H1 (cell line): ENCODE results near the gene NLRP1. TPM values are rescaled to one million over a fixed set of nuclear protein-coding genes. Genes with fewer than 3 reads are reported as not detected.

ENCODE experiments used
- CTCF ChIA-PET: fragments of 300-600 bp; sonication (Branson Sonifier 250); formaldehyde crosslinking; loops from one replicate; lab custom pipeline; 2021; ENCODE audit not compliant: partially characterized antibody; lab: Charles Lee
- POLR2A ChIA-PET: fragments of 300-600 bp; sonication (Branson Sonifier 250); formaldehyde crosslinking; loops from one replicate; lab custom pipeline; 2021; ENCODE audit warnings: inconsistent platforms; ENCODE audit not compliant: partially characterized antibody; lab: Charles Lee
- DNase-seq, 2 experiments: peaks; one replicate each; pipeline versions ENCODE4 v3.0.0 to v3.0.0-alpha.2; 2010 to 2022; ENCODE audit warnings: low spot score in 2 of 2, low read depth in 1 of 2, mixed read lengths in 1 of 2
- FAIRE-seq: peaks from 2 replicates; lab custom pipeline; 2011; peaks lifted over from hg19 to GRCh38; lab: Jason Lieb, UNC
- H2AFZ ChIP-seq: 2 replicates; pipeline ENCODE4 v1.8.1; 2012; ENCODE audit warnings: low read length, inconsistent platforms
- H2AK5ac ChIP-seq: 2 replicates; pipeline ENCODE4 v1.6.1; 2013; ENCODE audit warnings: low read depth, low read length
- H2BK120ac ChIP-seq: replicated peaks from 2 replicates; pipeline ENCODE3; 2013; ENCODE audit warnings: low read depth, low read length, inconsistent platforms
- H2BK12ac ChIP-seq: 2 replicates; pipeline ENCODE4 v1.6.1; 2013; ENCODE audit warnings: low read depth, low read length
- H2BK15ac ChIP-seq: 2 replicates; pipeline ENCODE4 v1.6.1; 2013; ENCODE audit warnings: low read length
- H2BK20ac ChIP-seq: 2 replicates; pipeline ENCODE4 v1.6.1; 2013; ENCODE audit warnings: low read length
- H2BK5ac ChIP-seq: 2 replicates; pipeline ENCODE4 v1.6.1; 2013; ENCODE audit warnings: low read depth, low read length
- H3K14ac ChIP-seq: 2 replicates; pipeline ENCODE4 v1.6.1; 2013; ENCODE audit warnings: inconsistent platforms; ENCODE audit not compliant: insufficient read length
- H3K18ac ChIP-seq: 2 replicates; pipeline ENCODE4 v1.6.1; 2013; ENCODE audit warnings: low read length; ENCODE audit errors: extremely low read depth
- H3K23ac ChIP-seq: 2 replicates; pipeline ENCODE4 v1.6.1; 2013; ENCODE audit warnings: inconsistent platforms; ENCODE audit not compliant: insufficient read length
- H3K23me2 ChIP-seq: 2 replicates; pipeline ENCODE4 v1.6.1; 2013; ENCODE audit warnings: low read depth, low read length
- H3K27ac ChIP-seq: 2 replicates; pipeline ENCODE4 v1.6.1; 2011; ENCODE audit warnings: low read depth, low read length, inconsistent platforms
- H3K27me3 ChIP-seq, 4 experiments: replicated peaks in 1 of 4; 1 replicate in 1 of 4; 2 replicates in 3 of 4; pipeline versions ENCODE4 v1.6.1 to v1.8.1; 2011 to 2013; ENCODE audit warnings: low read length in 3 of 4, mild to moderate bottlenecking in 3 of 4, inconsistent platforms in 2 of 4, mixed read lengths in 2 of 4, moderate library complexity in 1 of 4; ENCODE audit not compliant: control insufficient read depth in 3 of 4, insufficient read depth in 3 of 4; ENCODE audit errors: extremely low read depth in 1 of 4
- H3K36me3 ChIP-seq, 4 experiments: 2 replicates each; pipeline versions ENCODE4 v1.6.1 to v1.8.1; 2011 to 2013; ENCODE audit warnings: mild to moderate bottlenecking in 4 of 4, low read length in 3 of 4, moderate library complexity in 2 of 4, control low read depth in 1 of 4, inconsistent platforms in 1 of 4; ENCODE audit not compliant: insufficient read depth in 4 of 4, control insufficient read depth in 2 of 4
- H3K4ac ChIP-seq: replicated peaks from 2 replicates; pipeline ENCODE3; 2013; ENCODE audit warnings: low read length, low read depth, mixed read lengths, inconsistent platforms; ENCODE audit not compliant: insufficient read length
- H3K4me1 ChIP-seq, 4 experiments: replicated peaks in 1 of 4; 1 replicate in 1 of 4; 2 replicates in 3 of 4; pipeline versions ENCODE4 v1.6.1 to v1.8.1; 2011 to 2013; ENCODE audit warnings: low read length in 3 of 4, inconsistent platforms in 2 of 4, mixed read lengths in 1 of 4; ENCODE audit not compliant: insufficient read depth in 4 of 4, control insufficient read depth in 3 of 4
- H3K4me2 ChIP-seq, 2 experiments: 2 replicates each; pipeline versions ENCODE4 v1.6.1 to v1.8.1; 2011 to 2013; ENCODE audit warnings: low read depth in 2 of 2, low read length in 2 of 2, control low read depth in 1 of 2, inconsistent platforms in 1 of 2, mild to moderate bottlenecking in 1 of 2; ENCODE audit not compliant: insufficient read depth in 1 of 2
- H3K4me3 ChIP-seq, 4 experiments: fragments of 200-600, 300-600 bp in 1 of 4; sonication (generic), shearing (Covaris generic), sonication (Bioruptor Twin) in 1 of 4; 2 replicates each; pipeline versions ENCODE4 v1.5.1 to v1.8.1; 2011 to 2016; ENCODE audit warnings: low read length in 4 of 4, low read depth in 3 of 4, control low read depth in 2 of 4, inconsistent platforms in 2 of 4, mild to moderate bottlenecking in 2 of 4, mixed read lengths in 1 of 4, moderate library complexity in 1 of 4; ENCODE audit not compliant: insufficient read depth in 2 of 4; ENCODE audit errors: extremely low read depth in 1 of 4
- H3K56ac ChIP-seq: replicated peaks from 2 replicates; pipeline ENCODE3; 2013; ENCODE audit warnings: low read depth, mild to moderate bottlenecking, mixed read lengths, low read length, inconsistent platforms; ENCODE audit not compliant: insufficient read length
- H3K79me1 ChIP-seq: 2 replicates; pipeline ENCODE4 v1.6.1; 2013; ENCODE audit warnings: low read depth, low read length, control low read depth
- H3K79me2 ChIP-seq, 2 experiments: 2 replicates each; pipeline versions ENCODE4 v1.6.1 to v1.8.1; 2012 to 2013; ENCODE audit warnings: low read length in 2 of 2, mild to moderate bottlenecking in 2 of 2, inconsistent platforms in 1 of 2; ENCODE audit not compliant: insufficient read depth in 2 of 2, control insufficient read depth in 1 of 2
- H3K9ac ChIP-seq, 4 experiments: replicated peaks in 1 of 4; 1 replicate in 1 of 4; 2 replicates in 3 of 4; pipeline versions ENCODE4 v1.6.1 to v1.8.1; 2011 to 2013; ENCODE audit warnings: low read depth in 3 of 4, low read length in 3 of 4, control low read depth in 2 of 4, mild to moderate bottlenecking in 2 of 4, moderate library complexity in 2 of 4, inconsistent platforms in 1 of 4; ENCODE audit errors: extremely low read depth in 1 of 4
- H3K9me3 ChIP-seq, 2 experiments: 2 replicates each; pipeline versions ENCODE4 v1.6.1 to v1.8.1; 2012 to 2013; ENCODE audit warnings: mild to moderate bottlenecking in 2 of 2, moderate library complexity in 2 of 2, control low read depth in 1 of 2, inconsistent platforms in 1 of 2, low read depth in 1 of 2, low read length in 1 of 2, mixed read lengths in 1 of 2; ENCODE audit not compliant: insufficient read depth in 2 of 2
- H4K20me1 ChIP-seq, 2 experiments: replicated peaks in 1 of 2; 2 replicates each; pipeline versions ENCODE3 to v1.8.1; 2011 to 2013; ENCODE audit warnings: inconsistent platforms in 2 of 2, low read length in 2 of 2, mild to moderate bottlenecking in 1 of 2; ENCODE audit not compliant: insufficient read depth in 2 of 2, control insufficient read depth in 1 of 2
- H4K5ac ChIP-seq: 2 replicates; pipeline ENCODE4 v1.6.1; 2013; ENCODE audit warnings: low read length, low read depth, mixed read lengths, inconsistent platforms; ENCODE audit not compliant: insufficient read length
- H4K8ac ChIP-seq: 2 replicates; pipeline ENCODE4 v1.8.0; 2013; ENCODE audit warnings: mild to moderate bottlenecking, moderate library complexity, low read length, inconsistent platforms; ENCODE audit not compliant: insufficient read depth; ENCODE audit errors: extremely low read depth
- H4K91ac ChIP-seq: replicated peaks from 2 replicates; pipeline ENCODE3; 2013; ENCODE audit warnings: low read length, mixed read lengths, inconsistent platforms; ENCODE audit not compliant: insufficient read length
- BRCA1 ChIP-seq: IDR thresholded peaks from 2 replicates; pipeline ENCODE4 v1.6.1; 2012; ENCODE audit warnings: low read depth, low read length, improper control_type of control experiment
- CHD2 ChIP-seq: IDR thresholded peaks from 2 replicates; pipeline ENCODE4 v1.6.1; 2012; ENCODE audit warnings: low read length, improper control_type of control experiment
- EGR1 ChIP-seq: IDR thresholded peaks from 2 replicates; pipeline ENCODE4 v1.6.1; 2011; ENCODE audit warnings: low read depth, low read length, borderline replicate concordance
- EZH2 ChIP-seq: fragments of 200-600 bp; sonication (generic); IDR thresholded peaks from 2 replicates; pipeline ENCODE4 v1.7.1; 2012; ENCODE audit warnings: low read depth, mild to moderate bottlenecking, moderate library complexity, low read length, inconsistent platforms; ENCODE audit not compliant: severe bottlenecking
- KDM1A ChIP-seq: fragments of 200-600, 300-600 bp; sonication (generic); IDR thresholded peaks from 2 replicates; pipeline ENCODE4 v1.7.1; 2016; ENCODE audit warnings: mild to moderate bottlenecking, low read length, borderline replicate concordance
- KDM4A ChIP-seq: IDR thresholded peaks from one replicate; pipeline ENCODE4 v1.7.1; 2012; ENCODE audit warnings: low read depth, mild to moderate bottlenecking, moderate library complexity, low read length, inconsistent platforms; ENCODE audit not compliant: severe bottlenecking
- NANOG ChIP-seq: IDR thresholded peaks from 2 replicates; pipeline ENCODE4 v1.6.1; 2011; ENCODE audit warnings: low read length, low read depth, mild to moderate bottlenecking, inconsistent platforms; ENCODE audit not compliant: insufficient read depth, poor library complexity, severe bottlenecking
- POU5F1 ChIP-seq: IDR thresholded peaks from 2 replicates; pipeline ENCODE4 v1.6.1; 2011; ENCODE audit warnings: low read depth, mild to moderate bottlenecking, low read length, moderate library complexity
- SIN3A ChIP-seq, 2 experiments: IDR thresholded peaks in 1 of 2; conservative IDR thresholded peaks in 1 of 2; 2 replicates each; pipeline ENCODE4 v1.6.1; 2011 to 2012; ENCODE audit warnings: low read length in 2 of 2, improper control_type of control experiment in 1 of 2, low read depth in 1 of 2, mild to moderate bottlenecking in 1 of 2
- SIX5 ChIP-seq: IDR thresholded peaks from 2 replicates; pipeline ENCODE4 v1.6.1; 2011; ENCODE audit warnings: mild to moderate bottlenecking, low read depth, low read length
- SUZ12 ChIP-seq: fragments of 200-600 bp; sonication (generic); IDR thresholded peaks from 2 replicates; pipeline ENCODE4 v1.6.1; 2012; ENCODE audit warnings: mild to moderate bottlenecking, inconsistent platforms, low read length, moderate library complexity, mixed read lengths
- TEAD4 ChIP-seq: IDR thresholded peaks from 2 replicates; pipeline ENCODE4 v1.6.1; 2012; ENCODE audit warnings: low read depth, low read length, inconsistent platforms, mixed read lengths
- WGBS, 2 experiments: shearing (Covaris generic) in 1 of 2; methylation state at CpG; one replicate each; pipeline versions ENCODE4 v1.1.6 to v1.1.7; 2013 to 2015; ENCODE audit warnings: low lambda C conversion rate in 2 of 2, mixed read lengths in 2 of 2, inconsistent platforms in 1 of 2, low coverage in 1 of 2, missing lambda C conversion rate in 1 of 2; ENCODE audit not compliant: insufficient replicate concordance in 2 of 2, insufficient coverage in 1 of 2, insufficient read length in 1 of 2; ENCODE audit errors: extremely low coverage in 1 of 2, missing lambda C conversion rate in 1 of 2; 5-methylcytosine and 5-hydroxymethylcytosine counted together
- polyA plus RNA-seq, 7 experiments: library from polyadenylated mRNA; depleted of rRNA in 3 of 7; stranded (reverse) in 5 of 7; unstranded in 2 of 7; fragments of >200 nt in 5 of 7; fragments of 200-250 nt in 2 of 7; gene quantifications; 1 replicate in 5 of 7; 2 replicates in 1 of 7; 4 replicates in 1 of 7; pipeline versions ENCODE4 v1.2.1 to v1.2.3, GENCODE V29; 2011 to 2013; ENCODE audit warnings: missing spikeins in 2 of 7, mixed read lengths in 2 of 7
- total RNA-seq: library from RNA; stranded (reverse); fragmentation: NEBNext Ultra II Directional; extraction: Animal tissue kit (Norgen Biotek cat#: 25700); gene quantifications from 2 replicates; pipeline ENCODE4 v1.2.1, GENCODE V29; 2021
- TF ChIP-seq, protein P1 (sequence below): IDR thresholded peaks from 2 replicates; pipeline ENCODE4 v1.6.1; 2012; ENCODE audit warnings: low read length, inconsistent platforms

Gene NLRP1
- total and polyA plus RNA-seq, 2 of the 8 experiments (the other 6 are each of a cell fraction or from before 2014, with no cell fraction given): 8.6 to 10.4 TPM

DNA sequence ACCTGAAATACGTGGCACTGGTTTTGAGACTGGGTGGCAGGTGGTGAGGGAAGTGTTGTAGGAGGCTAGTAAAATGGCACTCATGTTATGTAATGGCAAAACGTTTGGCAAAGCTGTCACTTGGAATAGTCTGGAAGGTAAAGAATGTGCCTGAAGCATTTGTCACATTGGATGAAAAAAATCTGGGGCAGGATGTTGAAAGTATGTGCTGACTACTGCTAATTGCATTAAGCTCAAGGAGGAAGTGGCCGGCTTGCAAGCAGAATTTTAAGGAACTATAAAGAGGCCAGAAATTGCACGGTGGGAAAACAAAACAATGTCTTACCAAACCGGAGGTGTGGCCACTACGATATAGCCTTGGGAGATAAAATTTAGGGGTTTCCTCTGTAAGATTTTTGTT is 26.6 kb upstream of the NLRP1 start:
- Histone ChIP-seq H2BK15ac (no peak overlapping the region), H4K5ac (no peak overlapping the region), H3K9ac (no peak overlapping the region), H2AFZ (no peak overlapping the region), H4K8ac (no peak overlapping the region), H3K14ac (no peak overlapping the region), H3K4me3 (no peak overlapping the region), H3K18ac (no peak overlapping the region), H2AK5ac (no peak overlapping the region), H4K20me1 (no peaks in the 10 kb centered on the region), H3K27ac (no peak overlapping the region), H2BK120ac (no peak overlapping the region), H3K23me2 (no peaks in the 10 kb centered on the region), H3K27me3 (no peaks in the 10 kb centered on the region), H2BK5ac (no peak overlapping the region), H3K4ac (no peak overlapping the region), H3K36me3 (no peaks in the 10 kb centered on the region), H3K9me3 (no peaks in the 10 kb centered on the region), H2BK20ac (no peak overlapping the region), H3K23ac (no peak overlapping the region), H3K4me1 (no peaks in the 10 kb centered on the region), H3K79me2 (no peaks in the 10 kb centered on the region), H4K91ac (no peak overlapping the region), H3K4me2 (no peak overlapping the region), H2BK12ac (no peak overlapping the region), H3K79me1 (no peaks in the 10 kb centered on the region), H3K56ac (no peak overlapping the region)
- DNase-seq (no peak), FAIRE-seq (no peak)
- 86% methylated on average over 6 of the region's 6 CpGs; no CpG with 5 or more reads in 1 of the 2 experiments for WGBS, 2 experiments
- CTCF ChIA-PET: interaction anchor here (1.1 to 2.2 kb wide), 2 partner anchors 18 to 95 kb away, joined by 3 to 9 read pairs; no protein-coding TSS in a partner anchor
- POLR2A ChIA-PET: interaction anchor here (0.9 to 1.3 kb wide), 2 partner anchors 10 to 96 kb away, joined by 3 read pairs; no protein-coding TSS in a partner anchor
- no peak for TF ChIP-seq SUZ12
- no peak for TF ChIP-seq CHD2
- TF ChIP-seq EGR1: no peak
- TF ChIP-seq POU5F1: no peak
- TF ChIP-seq EZH2: no peak
- no peak for TF ChIP-seq TEAD4
- no peak for TF ChIP-seq KDM1A
- TF ChIP-seq KDM4A: no peak
- TF ChIP-seq BRCA1: no peak
- TF ChIP-seq, protein P1, sequence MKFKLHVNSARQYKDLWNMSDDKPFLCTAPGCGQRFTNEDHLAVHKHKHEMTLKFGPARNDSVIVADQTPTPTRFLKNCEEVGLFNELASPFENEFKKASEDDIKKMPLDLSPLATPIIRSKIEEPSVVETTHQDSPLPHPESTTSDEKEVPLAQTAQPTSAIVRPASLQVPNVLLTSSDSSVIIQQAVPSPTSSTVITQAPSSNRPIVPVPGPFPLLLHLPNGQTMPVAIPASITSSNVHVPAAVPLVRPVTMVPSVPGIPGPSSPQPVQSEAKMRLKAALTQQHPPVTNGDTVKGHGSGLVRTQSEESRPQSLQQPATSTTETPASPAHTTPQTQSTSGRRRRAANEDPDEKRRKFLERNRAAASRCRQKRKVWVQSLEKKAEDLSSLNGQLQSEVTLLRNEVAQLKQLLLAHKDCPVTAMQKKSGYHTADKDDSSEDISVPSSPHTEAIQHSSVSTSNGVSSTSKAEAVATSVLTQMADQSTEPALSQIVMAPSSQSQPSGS: no peak
- TF ChIP-seq NANOG: no peak
- no peak for TF ChIP-seq SIX5
- TF ChIP-seq SIN3A (conservative IDR thresholded peaks at IDR 0.05 in 1 of 2, IDR thresholded peaks at IDR 0.05 in 1 of 2; ENCODE audit: low read depth in 1 of 2, low read length in 2 of 2): no peak
